ENCODE results near the gene GPS1. TPM values are rescaled to one million over a fixed set of nuclear protein-coding genes. Genes with fewer than 3 reads are reported as not detected.

Gene GPS1
- total and polyA plus RNA-seq, 9 of the 15 experiments (the other 6 are each of a cell fraction or from before 2014, with no cell fraction given): 3.1 to 167 (median 69.9) TPM

DNA sequence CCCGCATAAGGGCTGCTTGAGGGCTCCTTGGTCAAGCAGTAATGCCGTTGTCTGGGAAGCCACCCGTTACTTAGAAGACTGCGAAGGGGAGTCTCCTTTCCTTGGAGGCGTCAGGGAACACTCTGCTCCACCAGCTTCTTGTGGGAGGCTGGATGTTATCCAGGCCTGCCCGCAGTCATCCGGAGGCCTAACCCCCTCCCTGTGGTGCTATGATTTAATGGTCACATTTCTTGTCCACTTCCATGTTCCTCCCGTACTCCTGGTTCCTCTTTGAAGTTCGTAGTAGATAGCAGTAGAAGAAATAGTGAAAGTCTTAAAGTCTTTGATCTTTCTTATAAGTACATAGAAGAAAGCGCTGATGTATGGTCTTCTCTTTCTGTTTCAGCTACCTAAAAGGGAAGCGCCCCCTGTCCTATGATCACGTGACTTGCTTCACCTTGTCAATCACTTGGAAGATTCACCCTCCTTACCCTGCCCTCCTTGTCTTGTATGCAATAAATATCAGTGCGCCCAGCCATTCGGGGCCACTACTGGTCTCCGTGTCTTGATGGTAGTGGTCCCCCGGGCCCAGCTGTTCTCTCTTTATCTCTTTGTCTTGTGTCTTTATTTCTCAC is 12.8 kb upstream of the GPS1 start (continued):
- TF ChIP-seq, protein P1, sequence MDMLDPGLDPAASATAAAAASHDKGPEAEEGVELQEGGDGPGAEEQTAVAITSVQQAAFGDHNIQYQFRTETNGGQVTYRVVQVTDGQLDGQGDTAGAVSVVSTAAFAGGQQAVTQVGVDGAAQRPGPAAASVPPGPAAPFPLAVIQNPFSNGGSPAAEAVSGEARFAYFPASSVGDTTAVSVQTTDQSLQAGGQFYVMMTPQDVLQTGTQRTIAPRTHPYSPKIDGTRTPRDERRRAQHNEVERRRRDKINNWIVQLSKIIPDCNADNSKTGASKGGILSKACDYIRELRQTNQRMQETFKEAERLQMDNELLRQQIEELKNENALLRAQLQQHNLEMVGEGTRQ (CRISPR knock-in tag; IDR thresholded peaks at IDR 0.05): peak; percentile 47
- peak; percentile 90 for TF ChIP-seq RAD51 (IDR thresholded peaks at IDR 0.05; ENCODE audit: borderline replicate concordance, low read depth)

DNA sequence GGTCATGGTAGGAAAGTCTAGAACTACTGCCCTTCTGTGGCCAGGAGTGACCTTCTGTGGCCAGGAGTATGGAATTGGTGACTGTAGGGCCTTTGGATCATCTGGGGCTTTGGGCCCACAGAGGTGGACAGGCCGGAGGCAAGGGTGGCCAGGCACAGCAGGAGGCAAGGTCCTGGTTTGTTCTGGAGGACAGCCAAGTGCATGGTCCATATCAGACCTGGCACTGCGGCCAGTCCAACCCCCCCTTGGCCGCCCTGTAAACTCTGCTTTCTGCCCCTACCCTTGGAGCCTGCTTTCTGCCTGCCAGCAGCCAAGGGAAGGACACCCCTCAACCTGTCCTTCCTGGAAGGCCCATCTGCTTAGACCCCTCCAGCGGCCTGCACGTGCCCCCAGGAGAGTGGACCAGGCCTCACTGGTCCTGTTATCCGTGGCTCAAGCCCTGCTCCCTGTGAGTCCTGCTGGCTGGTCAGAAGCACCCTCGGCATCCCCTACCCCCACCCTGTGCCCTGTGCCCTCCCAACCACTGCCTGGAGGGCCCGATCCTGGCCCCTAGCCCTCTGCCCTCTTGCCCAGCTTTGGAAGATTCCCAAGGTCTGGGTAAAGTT is 11.9 kb upstream of the GPS1 start:
- no peak overlapping the region for H3K4me3 ChIP-seq
- in situ Hi-C loops (cut with MboI): no loop called here
- no peak for TF ChIP-seq HDGF (IDR thresholded peaks at IDR 0.05)
- TF ChIP-seq ZNF134 (CRISPR knock-in tag; conservative IDR thresholded peaks at IDR 0.05): no peak
- TF ChIP-seq ZNF175 (CRISPR knock-in tag; IDR thresholded peaks at IDR 0.05; ENCODE audit: low read depth): no peak
- no peak for TF ChIP-seq SAFB2 (IDR thresholded peaks at IDR 0.05; ENCODE audit: borderline replicate concordance, low read depth, low read length, severe bottlenecking)
- no peak for TF ChIP-seq SMARCE1 (IDR thresholded peaks at IDR 0.05)
- no peak for TF ChIP-seq E2F3 (CRISPR knock-in tag; IDR thresholded peaks at IDR 0.05)
- TF ChIP-seq, protein P2, sequence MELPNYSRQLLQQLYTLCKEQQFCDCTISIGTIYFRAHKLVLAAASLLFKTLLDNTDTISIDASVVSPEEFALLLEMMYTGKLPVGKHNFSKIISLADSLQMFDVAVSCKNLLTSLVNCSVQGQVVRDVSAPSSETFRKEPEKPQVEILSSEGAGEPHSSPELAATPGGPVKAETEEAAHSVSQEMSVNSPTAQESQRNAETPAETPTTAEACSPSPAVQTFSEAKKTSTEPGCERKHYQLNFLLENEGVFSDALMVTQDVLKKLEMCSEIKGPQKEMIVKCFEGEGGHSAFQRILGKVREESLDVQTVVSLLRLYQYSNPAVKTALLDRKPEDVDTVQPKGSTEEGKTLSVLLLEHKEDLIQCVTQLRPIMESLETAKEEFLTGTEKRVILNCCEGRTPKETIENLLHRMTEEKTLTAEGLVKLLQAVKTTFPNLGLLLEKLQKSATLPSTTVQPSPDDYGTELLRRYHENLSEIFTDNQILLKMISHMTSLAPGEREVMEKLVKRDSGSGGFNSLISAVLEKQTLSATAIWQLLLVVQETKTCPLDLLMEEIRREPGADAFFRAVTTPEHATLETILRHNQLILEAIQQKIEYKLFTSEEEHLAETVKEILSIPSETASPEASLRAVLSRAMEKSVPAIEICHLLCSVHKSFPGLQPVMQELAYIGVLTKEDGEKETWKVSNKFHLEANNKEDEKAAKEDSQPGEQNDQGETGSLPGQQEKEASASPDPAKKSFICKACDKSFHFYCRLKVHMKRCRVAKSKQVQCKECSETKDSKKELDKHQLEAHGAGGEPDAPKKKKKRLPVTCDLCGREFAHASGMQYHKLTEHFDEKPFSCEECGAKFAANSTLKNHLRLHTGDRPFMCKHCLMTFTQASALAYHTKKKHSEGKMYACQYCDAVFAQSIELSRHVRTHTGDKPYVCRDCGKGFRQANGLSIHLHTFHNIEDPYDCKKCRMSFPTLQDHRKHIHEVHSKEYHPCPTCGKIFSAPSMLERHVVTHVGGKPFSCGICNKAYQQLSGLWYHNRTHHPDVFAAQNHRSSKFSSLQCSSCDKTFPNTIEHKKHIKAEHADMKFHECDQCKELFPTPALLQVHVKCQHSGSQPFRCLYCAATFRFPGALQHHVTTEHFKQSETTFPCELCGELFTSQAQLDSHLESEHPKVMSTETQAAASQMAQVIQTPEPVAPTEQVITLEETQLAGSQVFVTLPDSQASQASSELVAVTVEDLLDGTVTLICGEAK (IDR thresholded peaks at IDR 0.05): no peak
- TF ChIP-seq, protein P2 (CRISPR knock-in tag; IDR thresholded peaks at IDR 0.05): no peak
- peaks cover 6% of the 10 kb centered on the region for H3K9me1 ChIP-seq (ENCODE audit: control insufficient read depth, insufficient read depth, low read length)
- CTCF ChIA-PET (ENCODE audit: low intra/inter-chr PET ratio): no interaction called here
- ATAC-seq: no peak
- no peaks in the 10 kb centered on the region for H3K9me3 ChIP-seq (replicated peaks; ENCODE audit: control insufficient read depth, insufficient read depth, low read depth, low read length)
- H3K36me3 ChIP-seq (ENCODE audit: control insufficient read depth, insufficient read depth, low read length): peaks cover 20% of the 10 kb centered on the region; the same call in 2 of the 3 replicates
- POLR2A ChIA-PET: interaction anchor here (0.6 to 1.2 kb wide), 2 partner anchors 11 to 74 kb away, joined by 3 to 7 read pairs; no protein-coding TSS in a partner anchor
- H3K27me3 ChIP-seq (ENCODE audit: control insufficient read depth in 2 of 2, insufficient read depth in 2 of 2, low read length in 2 of 2): no peaks in the 10 kb centered on the region
- H4K20me1 ChIP-seq (replicated peaks; ENCODE audit: control insufficient read depth, insufficient read depth, low read length): peaks cover 21% of the 10 kb centered on the region; the same call in 1 of the 2 replicates
- H3K9ac ChIP-seq (ENCODE audit: insufficient read depth in 1 of 2, low read depth in 2 of 2, low read length in 2 of 2): peak overlapping the region in 1 of 2 experiments; percentile 82; a peak in 2 of 4 replicates
- no peak overlapping the region for H3K4me2 ChIP-seq (ENCODE audit: insufficient read depth, low read length)
- H2AFZ ChIP-seq (ENCODE audit: low read depth, low read length): no peak overlapping the region
- WGBS (ENCODE audit: insufficient coverage, low coverage, missing lambda C conversion rate): 88% methylated on average over 8 of the region's 8 CpGs
- BruUV-seq (replicated peaks): no TSS peak
- intact Hi-C loops (cut with micrococcal nuclease): loop anchor here (10.0 kb wide), 1 partner anchor 305 kb away; no protein-coding TSS in a partner anchor
- FAIRE-seq: no peak
- peaks cover 21 to 59% of the 10 kb centered on the region in 2 experiments; a peak in 4 of 5 replicates for H3K4me1 ChIP-seq (replicated peaks in 1 of 2; ENCODE audit: control insufficient read depth in 2 of 2, insufficient read depth in 2 of 2, low read length in 2 of 2)
- no peak overlapping the region for H3K27ac ChIP-seq (ENCODE audit: extremely low read depth, low read depth, low read length)
- no peak for DNase-seq (ENCODE audit: extremely low read depth in 1 of 4, low spot score in 3 of 4)
- H3K79me2 ChIP-seq (ENCODE audit: control insufficient read depth, insufficient read depth, low read length): peaks cover 22% of the 10 kb centered on the region

Measured in K562 (cell line).